K562 (cell line): ENCODE results near the gene TXLNG. TPM values are rescaled to one million over a fixed set of nuclear protein-coding genes. Genes with fewer than 3 reads are reported as not detected.

Experiments used
- ATAC-seq: fragments of 200-7000 bp; cut with Tn5 transposase; 3 replicates; pipeline ENCODE4 v1.9.1; 2020; ENCODE audit warnings: moderate library complexity
- BruUV-seq: library from RNA; stranded (reverse); fragments of 400-500 nt; replicated peaks from 2 replicates; lab custom pipeline; 2021; lab: Mats Ljungman, UMichigan
- CTCF ChIA-PET: fragments of 300-600 bp; formaldehyde crosslinking; extraction: SDS; loops from one replicate; lab custom pipeline; 2021; ENCODE audit warnings: low intra/inter-chr PET ratio; lab: Yijun Ruan, JAX
- POLR2A ChIA-PET: fragments of 300-600, 350-650 bp; sonication (Branson Sonifier 250); formaldehyde crosslinking; extraction: SDS; loops from one replicate; lab custom pipeline; 2021; ENCODE audit warnings: antibody characterized with exemption, inconsistent platforms; lab: Yijun Ruan, JAX
- DNase-seq, 4 experiments: peaks; one replicate each; pipeline versions ENCODE4 v3.0.0 to v3.0.0-alpha.2; 2011 to 2018; ENCODE audit warnings: low spot score in 3 of 4, mixed read lengths in 3 of 4; ENCODE audit errors: extremely low read depth in 1 of 4
- FAIRE-seq: peaks from 2 replicates; lab custom pipeline; 2011; peaks lifted over from hg19 to GRCh38; lab: Jason Lieb, UNC
- H2AFZ ChIP-seq: 2 replicates; pipeline ENCODE4 v1.6.0; 2011; ENCODE audit warnings: low read depth, low read length, control low read depth, inconsistent platforms
- H3K27ac ChIP-seq: fragments of 200-600 bp; 3 replicates; pipeline ENCODE4 v1.8.0; 2011; ENCODE audit warnings: low read depth, mild to moderate bottlenecking, control low read depth, inconsistent platforms, low read length, moderate library complexity, mixed read lengths; ENCODE audit errors: extremely low read depth
- H3K27me3 ChIP-seq, 2 experiments: fragments of 300-600 bp in 1 of 2; 2 replicates in 1 of 2; 3 replicates in 1 of 2; pipeline versions ENCODE4 v1.6.0 to v1.8.0; 2011; ENCODE audit warnings: inconsistent platforms in 2 of 2, low read length in 2 of 2, mild to moderate bottlenecking in 1 of 2, mixed read lengths in 1 of 2, moderate library complexity in 1 of 2; ENCODE audit not compliant: control insufficient read depth in 2 of 2, insufficient read depth in 2 of 2
- H3K36me3 ChIP-seq: fragments of 300-600 bp; 3 replicates; pipeline ENCODE4 v1.8.0; 2011; ENCODE audit warnings: mild to moderate bottlenecking, low read length, inconsistent platforms; ENCODE audit not compliant: control insufficient read depth, insufficient read depth
- H3K4me1 ChIP-seq, 2 experiments: fragments of 200-600 bp in 1 of 2; replicated peaks in 1 of 2; 2 replicates in 1 of 2; 3 replicates in 1 of 2; pipeline versions ENCODE4 v1.5.1 to v1.8.0; 2011; ENCODE audit warnings: inconsistent platforms in 2 of 2, low read length in 2 of 2, mild to moderate bottlenecking in 1 of 2, mixed read lengths in 1 of 2, moderate library complexity in 1 of 2; ENCODE audit not compliant: control insufficient read depth in 2 of 2, insufficient read depth in 2 of 2
- H3K4me2 ChIP-seq: 2 replicates; pipeline ENCODE4 v1.6.1; 2011; ENCODE audit warnings: low read length, control low read depth, inconsistent platforms, mixed read lengths; ENCODE audit not compliant: insufficient read depth
- H3K4me3 ChIP-seq: fragments of 200-600 bp; sonication (generic), shearing (Covaris generic); 2 replicates; pipeline ENCODE4 v1.5.1; 2016; ENCODE audit warnings: control low read depth, inconsistent platforms
- H3K79me2 ChIP-seq: fragments of 200-600 bp; 3 replicates; pipeline ENCODE4 v1.8.0; 2011; ENCODE audit warnings: low read length, inconsistent platforms; ENCODE audit not compliant: control insufficient read depth, insufficient read depth
- H3K9ac ChIP-seq, 2 experiments: 2 replicates each; pipeline versions ENCODE4 v1.6.0 to v1.6.1; 2011; ENCODE audit warnings: low read depth in 2 of 2, low read length in 2 of 2, control low read depth in 1 of 2, inconsistent platforms in 1 of 2, mild to moderate bottlenecking in 1 of 2, mixed read lengths in 1 of 2; ENCODE audit not compliant: insufficient read depth in 1 of 2
- H3K9me1 ChIP-seq: one replicate; pipeline ENCODE4 v1.6.0; 2011; ENCODE audit warnings: inconsistent platforms, mild to moderate bottlenecking, low read length, moderate library complexity; ENCODE audit not compliant: control insufficient read depth, insufficient read depth
- H3K9me3 ChIP-seq: replicated peaks from 2 replicates; pipeline ENCODE4 v1.5.1; 2011; ENCODE audit warnings: low read depth, low read length, inconsistent platforms; ENCODE audit not compliant: control insufficient read depth, insufficient read depth
- H4K20me1 ChIP-seq: replicated peaks from 2 replicates; pipeline ENCODE4 v1.6.1; 2011; ENCODE audit warnings: low read length, inconsistent platforms, mixed read lengths; ENCODE audit not compliant: control insufficient read depth, insufficient read depth
- MAFF ChIP-seq: IDR thresholded peaks from 2 replicates; pipeline ENCODE4 v1.6.1; 2012; ENCODE audit warnings: low read length, improper control_type of control experiment
- MECOM ChIP-seq: fragments of 250-450 bp; sonication (Bioruptor Pico); IDR thresholded peaks from 2 replicates; pipeline ENCODE4 v1.8.0; 2022; ENCODE audit warnings: inconsistent platforms
- WGBS: fragments of 100-300 bp; shearing (Covaris generic); methylation state at CpG from one replicate; pipeline ENCODE4 v1.1.6; 2016; ENCODE audit warnings: low coverage, mixed read lengths; ENCODE audit not compliant: insufficient coverage; ENCODE audit errors: missing lambda C conversion rate; 5-methylcytosine and 5-hydroxymethylcytosine counted together
- in situ Hi-C: fragments of 300-500 bp; cut with MboI; formaldehyde crosslinking; loops from 4 replicates; pipeline ENCODE4 v1.15.0; 2018; ENCODE audit warnings: inconsistent platforms, mixed read lengths
- intact Hi-C: fragments of 100-400 bp; cut with micrococcal nuclease; formaldehyde crosslinking; loops from 2 replicates; pipeline ENCODE4 v1.14.2; 2022
- polyA plus RNA-seq, 8 experiments: library from polyadenylated mRNA; depleted of rRNA in 4 of 8; stranded (reverse) in 5 of 8; unstranded in 3 of 8; fragments of >200 nt; fragmentation: Nextera tagmentation in 2 of 8; fragmentation: Illumina TruSeq in 1 of 8; extraction: Ambion mirVana in 2 of 8; extraction: Trizol in 1 of 8; gene quantifications; 2 replicates each; pipeline versions ENCODE4 v1.2.1 to v1.2.3, GENCODE V29; 2011 to 2014; ENCODE audit warnings: inconsistent platforms in 1 of 8, missing spikeins in 1 of 8
- total RNA-seq, 7 experiments: library from RNA; depleted of rRNA in 6 of 7; stranded (reverse); fragments of >200 nt in 6 of 7; fragmentation: Illumina TruSeq in 2 of 7; extraction: Trizol in 2 of 7; gene quantifications; 2 replicates each; pipeline versions ENCODE4 v1.2.1 to v1.2.3, GENCODE V29; 2011 to 2021; ENCODE audit warnings: low replicate concordance in 1 of 7
- TF ChIP-seq, protein P1 (sequence below): sonication (generic); formaldehyde crosslinking; IDR thresholded peaks from 2 replicates; pipeline ENCODE4 v1.8.1; 2023; ENCODE audit warnings: mild to moderate bottlenecking, missing genetic modification reagents

Gene TXLNG
- total and polyA plus RNA-seq, 9 of the 15 experiments (the other 6 are each of a cell fraction or from before 2014, with no cell fraction given) = 13.1 to 47.0 (median 31.6) TPM

DNA sequence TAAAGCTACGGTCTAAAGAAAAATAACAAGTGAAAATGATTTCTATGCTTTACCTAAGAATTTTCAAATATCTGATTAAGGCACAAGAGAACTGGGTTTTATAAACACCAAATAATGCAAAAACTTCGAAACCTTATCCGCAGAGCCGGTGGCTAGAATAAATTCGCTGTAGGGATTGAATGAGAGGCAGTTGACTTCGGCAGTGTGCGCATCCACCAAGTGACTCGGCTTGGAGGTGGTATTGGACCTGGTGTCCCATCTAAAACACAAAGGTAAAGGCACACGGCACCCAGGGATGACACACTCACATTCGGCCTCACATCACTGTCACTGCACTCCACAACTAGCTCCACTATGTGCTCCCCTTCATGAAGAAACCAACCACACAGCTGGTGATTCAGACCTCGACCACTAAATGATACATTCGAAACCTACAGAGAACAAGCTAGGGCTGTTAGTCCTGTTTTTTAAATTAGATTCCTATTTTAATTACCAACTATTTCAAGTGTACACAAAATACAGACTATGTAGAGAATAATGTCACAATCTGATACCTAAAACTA, 66.4 kb downstream of the TXLNG start:
- H3K4me2 ChIP-seq = no peak overlapping the region
- no peak overlapping the region for H2AFZ ChIP-seq
- in situ Hi-C loops (no loop called here), intact Hi-C loops (no loop called here)
- FAIRE-seq = no peak
- no peaks in the 10 kb centered on the region for H3K9me3 ChIP-seq
- TSS peak; percentile 22 for BruUV-seq
- CTCF ChIA-PET = no interaction called here
- WGBS = 94% methylated on average over 11 of the region's 12 CpGs
- TF ChIP-seq MAFF = no peak
- no peak for ATAC-seq
- no peak overlapping the region for H3K27ac ChIP-seq
- peaks cover 25% of the 10 kb centered on the region for H3K79me2 ChIP-seq
- peaks cover 97% of the 10 kb centered on the region for H3K36me3 ChIP-seq
- no peak overlapping the region for H3K9ac ChIP-seq
- POLR2A ChIA-PET = interaction anchor here (1.3 kb wide), 1 partner anchor 20 kb away, joined by 3 read pairs; no protein-coding TSS in a partner anchor
- H3K9me1 ChIP-seq = no peaks in the 10 kb centered on the region
- no peaks in the 10 kb centered on the region for H4K20me1 ChIP-seq
- no peaks in the 10 kb centered on the region for H3K27me3 ChIP-seq
- no peak for DNase-seq
- H3K4me3 ChIP-seq = no peak overlapping the region
- no peaks in the 10 kb centered on the region; a peak in 1 of 5 replicates for H3K4me1 ChIP-seq

DNA sequence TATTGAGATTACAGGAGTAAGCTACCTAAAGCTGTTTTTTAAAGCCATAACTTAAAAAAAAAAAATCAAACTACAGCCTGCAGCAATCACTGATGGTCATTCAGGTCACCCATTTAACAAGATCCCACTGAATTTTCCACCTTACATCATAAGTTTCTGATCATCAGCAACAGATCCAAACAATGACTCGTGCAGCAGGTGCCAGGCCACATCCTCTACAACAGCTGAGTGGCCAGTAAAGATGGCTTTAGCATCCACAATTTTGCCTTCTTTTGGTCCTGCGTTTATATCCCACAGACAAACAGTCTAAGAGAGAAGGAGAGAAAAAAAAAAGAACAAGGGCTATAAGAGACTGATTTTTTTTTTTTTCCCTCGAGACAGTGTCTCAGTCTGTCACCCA, 67.3 kb downstream of the TXLNG start:
- Histone ChIP-seq H3K4me3 (no peak overlapping the region), H3K27me3 (no peaks in the 10 kb centered on the region), H3K27ac (no peak overlapping the region), H4K20me1 (no peaks in the 10 kb centered on the region), H3K9ac (no peak overlapping the region), H3K4me2 (no peak overlapping the region), H3K36me3 (peaks cover 97% of the 10 kb centered on the region), H3K9me1 (no peaks in the 10 kb centered on the region), H3K9me3 (no peaks in the 10 kb centered on the region), H3K4me1 (no peaks in the 10 kb centered on the region; a peak in 1 of 5 replicates), H3K79me2 (peaks cover 33% of the 10 kb centered on the region), H2AFZ (no peak overlapping the region)
- WGBS = 100% methylated on average over 3 of the region's 3 CpGs
- ATAC-seq = no peak
- FAIRE-seq = no peak
- intact Hi-C loops = no loop called here
- no peak for DNase-seq
- TF ChIP-seq, protein P1, sequence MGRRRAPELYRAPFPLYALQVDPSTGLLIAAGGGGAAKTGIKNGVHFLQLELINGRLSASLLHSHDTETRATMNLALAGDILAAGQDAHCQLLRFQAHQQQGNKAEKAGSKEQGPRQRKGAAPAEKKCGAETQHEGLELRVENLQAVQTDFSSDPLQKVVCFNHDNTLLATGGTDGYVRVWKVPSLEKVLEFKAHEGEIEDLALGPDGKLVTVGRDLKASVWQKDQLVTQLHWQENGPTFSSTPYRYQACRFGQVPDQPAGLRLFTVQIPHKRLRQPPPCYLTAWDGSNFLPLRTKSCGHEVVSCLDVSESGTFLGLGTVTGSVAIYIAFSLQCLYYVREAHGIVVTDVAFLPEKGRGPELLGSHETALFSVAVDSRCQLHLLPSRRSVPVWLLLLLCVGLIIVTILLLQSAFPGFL (CRISPR knock-in tag) = no peak
- no peak for TF ChIP-seq MECOM (CRISPR knock-in tag)
- ChIA-PET CTCF (no interaction called here), POLR2A (no interaction called here)
- in situ Hi-C loops = no loop called here
- BruUV-seq = no TSS peak
